GM12872 (cell line): ENCODE measurements around the gene RASGRF1.

ENCODE experiments used
- CTCF ChIP-seq: IDR thresholded peaks from 3 replicates; pipeline ENCODE4 v1.5.1; 2011; ENCODE audit warnings: low read depth, mild to moderate bottlenecking, low read length, moderate library complexity; ENCODE audit not compliant: insufficient read depth

The RASGRF1 gene

GRCh38 chr15:79090487-79091203 lies at the start of gene RASGRF1:
Gene RASGRF1, minus strand, starts transcription at chr15:79090780. Its CDS starts 282 bp downstream, at chr15:79090498.
- TF ChIP-seq CTCF = no peak

- no peak for TF ChIP-seq CTCF
These were observed 46.0 kb upstream of the RASGRF1 start for GRCh38 chr15:79136434-79137046.

GRCh38 chr15:79133309-79133708 lies 42.7 kb upstream of the RASGRF1 start:
- TF ChIP-seq CTCF = no peak

GRCh38 chr15:79132770-79133169 lies 42.2 kb upstream of the RASGRF1 start:
- no peak for TF ChIP-seq CTCF

GRCh38 chr15:79132361-79132760 lies 41.8 kb upstream of the RASGRF1 start:
- TF ChIP-seq CTCF = no peak

- peak; percentile 46; the same call in 1 of the 3 replicates for TF ChIP-seq CTCF
These were observed 40.1 kb upstream of the RASGRF1 start for GRCh38 chr15:79130535-79131130.

GRCh38 chr15:79129235-79129634 lies 38.7 kb upstream of the RASGRF1 start:
- no peak for TF ChIP-seq CTCF
